ENCODE data around the gene PMM1. TPM values are rescaled to one million over a fixed set of nuclear protein-coding genes. Genes with fewer than 3 reads are reported as not detected.
A peak's percentile ranks its signal among the peaks of the same experiment; 100 is the strongest.

Gene PMM1
- total and polyA plus RNA-seq, 2 of the 13 experiments (the other 11 are each of a cell fraction or from before 2014, with no cell fraction given) = 17.8 to 95.6 TPM

DNA sequence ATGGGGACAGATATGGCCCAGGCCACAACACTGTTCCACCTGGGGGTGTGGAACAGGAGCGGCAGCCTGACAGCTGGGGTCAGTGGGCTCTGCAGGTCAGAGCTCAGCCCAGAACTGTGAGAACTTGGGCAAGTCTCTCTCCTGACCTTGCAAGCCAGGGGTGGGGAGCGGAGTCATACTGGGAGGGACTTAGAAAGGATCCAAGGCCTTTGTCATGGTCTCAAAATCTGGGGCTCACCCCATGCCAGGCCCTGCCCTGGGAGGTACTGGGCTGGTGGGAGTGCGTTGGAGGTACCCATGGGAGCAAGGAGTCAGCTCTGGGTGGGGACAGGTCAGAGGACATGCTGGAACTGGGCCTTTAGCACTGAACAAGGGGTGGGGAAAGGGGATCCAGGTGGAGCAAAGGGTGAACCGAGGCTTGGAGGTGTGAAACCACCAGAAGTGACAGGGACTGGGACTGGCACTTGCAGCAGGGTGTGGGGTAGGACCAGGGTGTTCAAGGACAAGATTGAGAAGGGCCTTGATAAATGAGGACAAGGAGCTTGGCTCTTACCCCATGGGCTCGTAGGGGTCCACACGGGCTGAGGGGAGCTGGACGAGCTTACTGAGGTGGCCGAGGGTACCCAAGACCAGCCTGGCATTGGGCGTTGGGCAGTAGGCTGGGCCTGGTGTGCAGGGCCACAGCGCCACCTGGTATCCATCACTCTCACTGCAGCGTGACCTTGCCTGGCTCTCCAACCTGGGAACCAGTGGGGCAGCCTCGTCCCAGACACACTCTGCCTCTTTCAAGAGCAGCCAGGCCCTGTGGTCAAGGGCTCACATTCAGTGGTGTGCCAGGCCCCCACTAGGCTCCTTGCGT lies 7.4 kb upstream of the PMM1 start (continued):
- TF ChIP-seq ZNF44 (CRISPR knock-in tag; IDR thresholded peaks at IDR 0.05) = no peak
- TF ChIP-seq ARNT2 (CRISPR knock-in tag; IDR thresholded peaks at IDR 0.05; ENCODE audit: low read depth) = no peak
- TF ChIP-seq, protein P1, sequence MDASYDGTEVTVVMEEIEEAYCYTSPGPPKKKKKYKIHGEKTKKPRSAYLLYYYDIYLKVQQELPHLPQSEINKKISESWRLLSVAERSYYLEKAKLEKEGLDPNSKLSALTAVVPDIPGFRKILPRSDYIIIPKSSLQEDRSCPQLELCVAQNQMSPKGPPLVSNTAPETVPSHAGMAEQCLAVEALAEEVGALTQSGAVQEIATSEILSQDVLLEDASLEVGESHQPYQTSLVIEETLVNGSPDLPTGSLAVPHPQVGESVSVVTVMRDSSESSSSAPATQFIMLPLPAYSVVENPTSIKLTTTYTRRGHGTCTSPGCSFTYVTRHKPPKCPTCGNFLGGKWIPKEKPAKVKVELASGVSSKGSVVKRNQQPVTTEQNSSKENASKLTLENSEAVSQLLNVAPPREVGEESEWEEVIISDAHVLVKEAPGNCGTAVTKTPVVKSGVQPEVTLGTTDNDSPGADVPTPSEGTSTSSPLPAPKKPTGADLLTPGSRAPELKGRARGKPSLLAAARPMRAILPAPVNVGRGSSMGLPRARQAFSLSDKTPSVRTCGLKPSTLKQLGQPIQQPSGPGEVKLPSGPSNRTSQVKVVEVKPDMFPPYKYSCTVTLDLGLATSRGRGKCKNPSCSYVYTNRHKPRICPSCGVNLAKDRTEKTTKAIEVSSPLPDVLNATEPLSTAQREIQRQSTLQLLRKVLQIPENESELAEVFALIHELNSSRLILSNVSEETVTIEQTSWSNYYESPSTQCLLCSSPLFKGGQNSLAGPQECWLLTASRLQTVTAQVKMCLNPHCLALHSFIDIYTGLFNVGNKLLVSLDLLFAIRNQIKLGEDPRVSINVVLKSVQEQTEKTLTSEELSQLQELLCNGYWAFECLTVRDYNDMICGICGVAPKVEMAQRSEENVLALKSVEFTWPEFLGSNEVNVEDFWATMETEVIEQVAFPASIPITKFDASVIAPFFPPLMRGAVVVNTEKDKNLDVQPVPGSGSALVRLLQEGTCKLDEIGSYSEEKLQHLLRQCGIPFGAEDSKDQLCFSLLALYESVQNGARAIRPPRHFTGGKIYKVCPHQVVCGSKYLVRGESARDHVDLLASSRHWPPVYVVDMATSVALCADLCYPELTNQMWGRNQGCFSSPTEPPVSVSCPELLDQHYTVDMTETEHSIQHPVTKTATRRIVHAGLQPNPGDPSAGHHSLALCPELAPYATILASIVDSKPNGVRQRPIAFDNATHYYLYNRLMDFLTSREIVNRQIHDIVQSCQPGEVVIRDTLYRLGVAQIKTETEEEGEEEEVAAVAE (CRISPR knock-in tag; IDR thresholded peaks at IDR 0.05; ENCODE audit: borderline replicate concordance) = no peak
- TF ChIP-seq CC2D1A (CRISPR knock-in tag; IDR thresholded peaks at IDR 0.05) = no peak
- no peak for TF ChIP-seq PTBP1 (IDR thresholded peaks at IDR 0.05; ENCODE audit: low read depth, low read length, poor library complexity, severe bottlenecking)
- TF ChIP-seq, protein P2, sequence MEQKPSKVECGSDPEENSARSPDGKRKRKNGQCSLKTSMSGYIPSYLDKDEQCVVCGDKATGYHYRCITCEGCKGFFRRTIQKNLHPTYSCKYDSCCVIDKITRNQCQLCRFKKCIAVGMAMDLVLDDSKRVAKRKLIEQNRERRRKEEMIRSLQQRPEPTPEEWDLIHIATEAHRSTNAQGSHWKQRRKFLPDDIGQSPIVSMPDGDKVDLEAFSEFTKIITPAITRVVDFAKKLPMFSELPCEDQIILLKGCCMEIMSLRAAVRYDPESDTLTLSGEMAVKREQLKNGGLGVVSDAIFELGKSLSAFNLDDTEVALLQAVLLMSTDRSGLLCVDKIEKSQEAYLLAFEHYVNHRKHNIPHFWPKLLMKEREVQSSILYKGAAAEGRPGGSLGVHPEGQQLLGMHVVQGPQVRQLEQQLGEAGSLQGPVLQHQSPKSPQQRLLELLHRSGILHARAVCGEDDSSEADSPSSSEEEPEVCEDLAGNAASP (CRISPR knock-in tag; IDR thresholded peaks at IDR 0.05; ENCODE audit: borderline replicate concordance) = peak; percentile 77; the same call in 1 of the 2 replicates
- TF ChIP-seq CHD2 (IDR thresholded peaks at IDR 0.05; ENCODE audit: low read depth, low read length) = no peak
- peak; percentile 43; the same call in 1 of the 2 replicates for TF ChIP-seq RXRB (CRISPR knock-in tag; IDR thresholded peaks at IDR 0.05; ENCODE audit: borderline replicate concordance)
- TF ChIP-seq ZSCAN20 (CRISPR knock-in tag; IDR thresholded peaks at IDR 0.05; ENCODE audit: borderline replicate concordance) = no peak
- no peak for TF ChIP-seq SOX6 (IDR thresholded peaks at IDR 0.05)
- peak; percentile 39 for TF ChIP-seq SOX6 (CRISPR knock-in tag; IDR thresholded peaks at IDR 0.05)
- TF ChIP-seq, protein P3, sequence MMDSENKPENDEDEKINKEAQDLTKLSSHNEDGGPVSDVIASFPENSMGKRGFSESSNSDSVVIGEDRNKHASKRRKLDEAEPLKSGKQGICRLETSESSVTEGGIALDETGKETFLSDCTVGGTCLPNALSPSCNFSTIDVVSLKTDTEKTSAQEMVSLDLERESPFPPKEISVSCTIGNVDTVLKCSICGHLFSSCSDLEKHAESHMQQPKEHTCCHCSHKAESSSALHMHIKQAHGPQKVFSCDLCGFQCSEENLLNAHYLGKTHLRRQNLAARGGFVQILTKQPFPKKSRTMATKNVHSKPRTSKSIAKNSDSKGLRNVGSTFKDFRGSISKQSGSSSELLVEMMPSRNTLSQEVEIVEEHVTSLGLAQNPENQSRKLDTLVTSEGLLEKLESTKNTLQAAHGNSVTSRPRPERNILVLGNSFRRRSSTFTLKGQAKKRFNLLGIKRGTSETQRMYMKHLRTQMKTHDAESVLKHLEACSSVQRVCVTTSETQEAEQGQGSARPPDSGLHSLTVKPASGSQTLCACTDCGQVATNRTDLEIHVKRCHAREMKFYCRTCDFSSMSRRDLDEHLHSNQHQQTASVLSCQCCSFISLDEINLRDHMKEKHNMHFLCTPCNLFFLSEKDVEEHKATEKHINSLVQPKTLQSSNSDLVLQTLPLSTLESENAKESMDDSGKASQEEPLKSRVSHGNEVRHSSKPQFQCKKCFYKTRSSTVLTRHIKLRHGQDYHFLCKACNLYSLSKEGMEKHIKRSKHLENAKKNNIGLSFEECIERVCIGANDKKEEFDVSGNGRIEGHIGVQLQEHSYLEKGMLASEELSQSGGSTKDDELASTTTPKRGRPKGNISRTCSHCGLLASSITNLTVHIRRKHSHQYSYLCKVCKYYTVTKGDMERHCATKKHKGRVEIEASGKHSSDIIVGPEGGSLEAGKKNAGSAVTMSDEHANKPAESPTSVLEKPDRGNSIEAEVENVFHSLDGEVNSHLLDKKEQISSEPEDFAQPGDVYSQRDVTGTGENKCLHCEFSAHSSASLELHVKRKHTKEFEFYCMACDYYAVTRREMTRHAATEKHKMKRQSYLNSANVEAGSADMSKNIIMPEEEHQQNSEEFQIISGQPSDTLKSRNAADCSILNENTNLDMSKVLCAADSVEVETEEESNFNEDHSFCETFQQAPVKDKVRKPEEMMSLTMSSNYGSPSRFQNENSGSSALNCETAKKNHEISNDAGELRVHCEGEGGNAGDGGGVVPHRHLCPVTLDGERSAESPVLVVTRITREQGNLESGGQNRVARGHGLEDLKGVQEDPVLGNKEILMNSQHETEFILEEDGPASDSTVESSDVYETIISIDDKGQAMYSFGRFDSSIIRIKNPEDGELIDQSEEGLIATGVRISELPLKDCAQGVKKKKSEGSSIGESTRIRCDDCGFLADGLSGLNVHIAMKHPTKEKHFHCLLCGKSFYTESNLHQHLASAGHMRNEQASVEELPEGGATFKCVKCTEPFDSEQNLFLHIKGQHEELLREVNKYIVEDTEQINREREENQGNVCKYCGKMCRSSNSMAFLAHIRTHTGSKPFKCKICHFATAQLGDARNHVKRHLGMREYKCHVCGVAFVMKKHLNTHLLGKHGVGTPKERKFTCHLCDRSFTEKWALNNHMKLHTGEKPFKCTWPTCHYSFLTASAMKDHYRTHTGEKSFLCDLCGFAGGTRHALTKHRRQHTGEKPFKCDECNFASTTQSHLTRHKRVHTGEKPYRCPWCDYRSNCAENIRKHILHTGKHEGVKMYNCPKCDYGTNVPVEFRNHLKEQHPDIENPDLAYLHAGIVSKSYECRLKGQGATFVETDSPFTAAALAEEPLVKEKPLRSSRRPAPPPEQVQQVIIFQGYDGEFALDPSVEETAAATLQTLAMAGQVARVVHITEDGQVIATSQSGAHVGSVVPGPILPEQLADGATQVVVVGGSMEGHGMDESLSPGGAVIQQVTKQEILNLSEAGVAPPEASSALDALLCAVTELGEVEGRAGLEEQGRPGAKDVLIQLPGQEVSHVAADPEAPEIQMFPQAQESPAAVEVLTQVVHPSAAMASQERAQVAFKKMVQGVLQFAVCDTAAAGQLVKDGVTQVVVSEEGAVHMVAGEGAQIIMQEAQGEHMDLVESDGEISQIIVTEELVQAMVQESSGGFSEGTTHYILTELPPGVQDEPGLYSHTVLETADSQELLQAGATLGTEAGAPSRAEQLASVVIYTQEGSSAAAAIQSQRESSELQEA (CRISPR knock-in tag; IDR thresholded peaks at IDR 0.05; ENCODE audit: not compliant biosample characterization) = no peak
- no peak for TF ChIP-seq SMYD3 (CRISPR knock-in tag; IDR thresholded peaks at IDR 0.05)
- TF ChIP-seq, protein P4, sequence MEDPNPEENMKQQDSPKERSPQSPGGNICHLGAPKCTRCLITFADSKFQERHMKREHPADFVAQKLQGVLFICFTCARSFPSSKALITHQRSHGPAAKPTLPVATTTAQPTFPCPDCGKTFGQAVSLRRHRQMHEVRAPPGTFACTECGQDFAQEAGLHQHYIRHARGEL (CRISPR knock-in tag; IDR thresholded peaks at IDR 0.05) = no peak

All from HepG2 (cell line).